H1 (cell line): Measurements from ENCODE around the gene RBBP6. TPM values are rescaled to one million over a fixed set of nuclear protein-coding genes. Genes with fewer than 3 reads are reported as not detected.

Experiments
- CTCF ChIA-PET: fragments of 300-600 bp; sonication (Branson Sonifier 250); formaldehyde crosslinking; loops from one replicate; lab custom pipeline; 2021; ENCODE audit not compliant: partially characterized antibody; lab: Charles Lee
- POLR2A ChIA-PET: fragments of 300-600 bp; sonication (Branson Sonifier 250); formaldehyde crosslinking; loops from one replicate; lab custom pipeline; 2021; ENCODE audit warnings: inconsistent platforms; ENCODE audit not compliant: partially characterized antibody; lab: Charles Lee
- DNase-seq, 2 experiments: peaks; one replicate each; pipeline versions ENCODE4 v3.0.0 to v3.0.0-alpha.2; 2010 to 2022; ENCODE audit warnings: low spot score in 2 of 2, low read depth in 1 of 2, mixed read lengths in 1 of 2
- FAIRE-seq: peaks from 2 replicates; lab custom pipeline; 2011; peaks lifted over from hg19 to GRCh38; lab: Jason Lieb, UNC
- H2AFZ ChIP-seq: 2 replicates; pipeline ENCODE4 v1.8.1; 2012; ENCODE audit warnings: low read length, inconsistent platforms
- H2AK5ac ChIP-seq: 2 replicates; pipeline ENCODE4 v1.6.1; 2013; ENCODE audit warnings: low read depth, low read length
- H2BK120ac ChIP-seq: replicated peaks from 2 replicates; pipeline ENCODE3; 2013; ENCODE audit warnings: low read depth, low read length, inconsistent platforms
- H2BK12ac ChIP-seq: 2 replicates; pipeline ENCODE4 v1.6.1; 2013; ENCODE audit warnings: low read depth, low read length
- H2BK15ac ChIP-seq: 2 replicates; pipeline ENCODE4 v1.6.1; 2013; ENCODE audit warnings: low read length
- H2BK20ac ChIP-seq: 2 replicates; pipeline ENCODE4 v1.6.1; 2013; ENCODE audit warnings: low read length
- H2BK5ac ChIP-seq: 2 replicates; pipeline ENCODE4 v1.6.1; 2013; ENCODE audit warnings: low read depth, low read length
- H3K14ac ChIP-seq: 2 replicates; pipeline ENCODE4 v1.6.1; 2013; ENCODE audit warnings: inconsistent platforms; ENCODE audit not compliant: insufficient read length
- H3K18ac ChIP-seq: 2 replicates; pipeline ENCODE4 v1.6.1; 2013; ENCODE audit warnings: low read length; ENCODE audit errors: extremely low read depth
- H3K23ac ChIP-seq: 2 replicates; pipeline ENCODE4 v1.6.1; 2013; ENCODE audit warnings: inconsistent platforms; ENCODE audit not compliant: insufficient read length
- H3K23me2 ChIP-seq: 2 replicates; pipeline ENCODE4 v1.6.1; 2013; ENCODE audit warnings: low read depth, low read length
- H3K27ac ChIP-seq: 2 replicates; pipeline ENCODE4 v1.6.1; 2011; ENCODE audit warnings: low read depth, low read length, inconsistent platforms
- H3K27me3 ChIP-seq, 4 experiments: replicated peaks in 1 of 4; 1 replicate in 1 of 4; 2 replicates in 3 of 4; pipeline versions ENCODE4 v1.6.1 to v1.8.1; 2011 to 2013; ENCODE audit warnings: low read length in 3 of 4, mild to moderate bottlenecking in 3 of 4, inconsistent platforms in 2 of 4, mixed read lengths in 2 of 4, moderate library complexity in 1 of 4; ENCODE audit not compliant: control insufficient read depth in 3 of 4, insufficient read depth in 3 of 4; ENCODE audit errors: extremely low read depth in 1 of 4
- H3K36me3 ChIP-seq, 4 experiments: 2 replicates each; pipeline versions ENCODE4 v1.6.1 to v1.8.1; 2011 to 2013; ENCODE audit warnings: mild to moderate bottlenecking in 4 of 4, low read length in 3 of 4, moderate library complexity in 2 of 4, control low read depth in 1 of 4, inconsistent platforms in 1 of 4; ENCODE audit not compliant: insufficient read depth in 4 of 4, control insufficient read depth in 2 of 4
- H3K4ac ChIP-seq: replicated peaks from 2 replicates; pipeline ENCODE3; 2013; ENCODE audit warnings: low read length, low read depth, mixed read lengths, inconsistent platforms; ENCODE audit not compliant: insufficient read length
- H3K4me1 ChIP-seq, 4 experiments: replicated peaks in 1 of 4; 1 replicate in 1 of 4; 2 replicates in 3 of 4; pipeline versions ENCODE4 v1.6.1 to v1.8.1; 2011 to 2013; ENCODE audit warnings: low read length in 3 of 4, inconsistent platforms in 2 of 4, mixed read lengths in 1 of 4; ENCODE audit not compliant: insufficient read depth in 4 of 4, control insufficient read depth in 3 of 4
- H3K4me2 ChIP-seq, 2 experiments: 2 replicates each; pipeline versions ENCODE4 v1.6.1 to v1.8.1; 2011 to 2013; ENCODE audit warnings: low read depth in 2 of 2, low read length in 2 of 2, control low read depth in 1 of 2, inconsistent platforms in 1 of 2, mild to moderate bottlenecking in 1 of 2; ENCODE audit not compliant: insufficient read depth in 1 of 2
- H3K4me3 ChIP-seq, 4 experiments: fragments of 200-600, 300-600 bp in 1 of 4; sonication (generic), shearing (Covaris generic), sonication (Bioruptor Twin) in 1 of 4; 2 replicates each; pipeline versions ENCODE4 v1.5.1 to v1.8.1; 2011 to 2016; ENCODE audit warnings: low read length in 4 of 4, low read depth in 3 of 4, control low read depth in 2 of 4, inconsistent platforms in 2 of 4, mild to moderate bottlenecking in 2 of 4, mixed read lengths in 1 of 4, moderate library complexity in 1 of 4; ENCODE audit not compliant: insufficient read depth in 2 of 4; ENCODE audit errors: extremely low read depth in 1 of 4
- H3K56ac ChIP-seq: replicated peaks from 2 replicates; pipeline ENCODE3; 2013; ENCODE audit warnings: low read depth, mild to moderate bottlenecking, mixed read lengths, low read length, inconsistent platforms; ENCODE audit not compliant: insufficient read length
- H3K79me1 ChIP-seq: 2 replicates; pipeline ENCODE4 v1.6.1; 2013; ENCODE audit warnings: low read depth, low read length, control low read depth
- H3K79me2 ChIP-seq, 2 experiments: 2 replicates each; pipeline versions ENCODE4 v1.6.1 to v1.8.1; 2012 to 2013; ENCODE audit warnings: low read length in 2 of 2, mild to moderate bottlenecking in 2 of 2, inconsistent platforms in 1 of 2; ENCODE audit not compliant: insufficient read depth in 2 of 2, control insufficient read depth in 1 of 2
- H3K9ac ChIP-seq, 4 experiments: replicated peaks in 1 of 4; 1 replicate in 1 of 4; 2 replicates in 3 of 4; pipeline versions ENCODE4 v1.6.1 to v1.8.1; 2011 to 2013; ENCODE audit warnings: low read depth in 3 of 4, low read length in 3 of 4, control low read depth in 2 of 4, mild to moderate bottlenecking in 2 of 4, moderate library complexity in 2 of 4, inconsistent platforms in 1 of 4; ENCODE audit errors: extremely low read depth in 1 of 4
- H3K9me3 ChIP-seq, 2 experiments: 2 replicates each; pipeline versions ENCODE4 v1.6.1 to v1.8.1; 2012 to 2013; ENCODE audit warnings: mild to moderate bottlenecking in 2 of 2, moderate library complexity in 2 of 2, control low read depth in 1 of 2, inconsistent platforms in 1 of 2, low read depth in 1 of 2, low read length in 1 of 2, mixed read lengths in 1 of 2; ENCODE audit not compliant: insufficient read depth in 2 of 2
- H4K20me1 ChIP-seq, 2 experiments: replicated peaks in 1 of 2; 2 replicates each; pipeline versions ENCODE3 to v1.8.1; 2011 to 2013; ENCODE audit warnings: inconsistent platforms in 2 of 2, low read length in 2 of 2, mild to moderate bottlenecking in 1 of 2; ENCODE audit not compliant: insufficient read depth in 2 of 2, control insufficient read depth in 1 of 2
- H4K5ac ChIP-seq: 2 replicates; pipeline ENCODE4 v1.6.1; 2013; ENCODE audit warnings: low read length, low read depth, mixed read lengths, inconsistent platforms; ENCODE audit not compliant: insufficient read length
- H4K8ac ChIP-seq: 2 replicates; pipeline ENCODE4 v1.8.0; 2013; ENCODE audit warnings: mild to moderate bottlenecking, moderate library complexity, low read length, inconsistent platforms; ENCODE audit not compliant: insufficient read depth; ENCODE audit errors: extremely low read depth
- H4K91ac ChIP-seq: replicated peaks from 2 replicates; pipeline ENCODE3; 2013; ENCODE audit warnings: low read length, mixed read lengths, inconsistent platforms; ENCODE audit not compliant: insufficient read length
- CHD1 ChIP-seq: IDR thresholded peaks from 2 replicates; pipeline ENCODE4 v1.6.1; 2012; ENCODE audit warnings: low read depth, low read length, improper control_type of control experiment
- KDM4A ChIP-seq: IDR thresholded peaks from one replicate; pipeline ENCODE4 v1.7.1; 2012; ENCODE audit warnings: low read depth, mild to moderate bottlenecking, moderate library complexity, low read length, inconsistent platforms; ENCODE audit not compliant: severe bottlenecking
- PHF8 ChIP-seq: fragments of 200-600 bp; sonication (generic); conservative IDR thresholded peaks from 2 replicates; pipeline ENCODE4 v1.7.1; 2012; ENCODE audit warnings: low read depth, mild to moderate bottlenecking, inconsistent platforms, low read length, moderate library complexity
- POLR2AphosphoS5 ChIP-seq: IDR thresholded peaks from 2 replicates; pipeline ENCODE4 v1.6.1; 2011; ENCODE audit warnings: low read depth, low read length
- SIN3A ChIP-seq, 2 experiments: IDR thresholded peaks in 1 of 2; conservative IDR thresholded peaks in 1 of 2; 2 replicates each; pipeline ENCODE4 v1.6.1; 2011 to 2012; ENCODE audit warnings: low read length in 2 of 2, improper control_type of control experiment in 1 of 2, low read depth in 1 of 2, mild to moderate bottlenecking in 1 of 2
- SRF ChIP-seq: IDR thresholded peaks from 2 replicates; pipeline ENCODE4 v1.6.1; 2011; ENCODE audit warnings: mild to moderate bottlenecking, low read depth, low read length, moderate library complexity
- WGBS, 2 experiments: shearing (Covaris generic) in 1 of 2; methylation state at CpG; one replicate each; pipeline versions ENCODE4 v1.1.6 to v1.1.7; 2013 to 2015; ENCODE audit warnings: low lambda C conversion rate in 2 of 2, mixed read lengths in 2 of 2, inconsistent platforms in 1 of 2, low coverage in 1 of 2, missing lambda C conversion rate in 1 of 2; ENCODE audit not compliant: insufficient replicate concordance in 2 of 2, insufficient coverage in 1 of 2, insufficient read length in 1 of 2; ENCODE audit errors: extremely low coverage in 1 of 2, missing lambda C conversion rate in 1 of 2; 5-methylcytosine and 5-hydroxymethylcytosine counted together
- polyA plus RNA-seq, 7 experiments: library from polyadenylated mRNA; depleted of rRNA in 3 of 7; stranded (reverse) in 5 of 7; unstranded in 2 of 7; fragments of >200 nt in 5 of 7; fragments of 200-250 nt in 2 of 7; gene quantifications; 1 replicate in 5 of 7; 2 replicates in 1 of 7; 4 replicates in 1 of 7; pipeline versions ENCODE4 v1.2.1 to v1.2.3, GENCODE V29; 2011 to 2013; ENCODE audit warnings: missing spikeins in 2 of 7, mixed read lengths in 2 of 7
- total RNA-seq: library from RNA; stranded (reverse); fragmentation: NEBNext Ultra II Directional; extraction: Animal tissue kit (Norgen Biotek cat#: 25700); gene quantifications from 2 replicates; pipeline ENCODE4 v1.2.1, GENCODE V29; 2021

Gene RBBP6
- total and polyA plus RNA-seq, 2 of the 8 experiments (the other 6 are each of a cell fraction or from before 2014, with no cell fraction given): 22.5 to 54.5 TPM

DNA sequence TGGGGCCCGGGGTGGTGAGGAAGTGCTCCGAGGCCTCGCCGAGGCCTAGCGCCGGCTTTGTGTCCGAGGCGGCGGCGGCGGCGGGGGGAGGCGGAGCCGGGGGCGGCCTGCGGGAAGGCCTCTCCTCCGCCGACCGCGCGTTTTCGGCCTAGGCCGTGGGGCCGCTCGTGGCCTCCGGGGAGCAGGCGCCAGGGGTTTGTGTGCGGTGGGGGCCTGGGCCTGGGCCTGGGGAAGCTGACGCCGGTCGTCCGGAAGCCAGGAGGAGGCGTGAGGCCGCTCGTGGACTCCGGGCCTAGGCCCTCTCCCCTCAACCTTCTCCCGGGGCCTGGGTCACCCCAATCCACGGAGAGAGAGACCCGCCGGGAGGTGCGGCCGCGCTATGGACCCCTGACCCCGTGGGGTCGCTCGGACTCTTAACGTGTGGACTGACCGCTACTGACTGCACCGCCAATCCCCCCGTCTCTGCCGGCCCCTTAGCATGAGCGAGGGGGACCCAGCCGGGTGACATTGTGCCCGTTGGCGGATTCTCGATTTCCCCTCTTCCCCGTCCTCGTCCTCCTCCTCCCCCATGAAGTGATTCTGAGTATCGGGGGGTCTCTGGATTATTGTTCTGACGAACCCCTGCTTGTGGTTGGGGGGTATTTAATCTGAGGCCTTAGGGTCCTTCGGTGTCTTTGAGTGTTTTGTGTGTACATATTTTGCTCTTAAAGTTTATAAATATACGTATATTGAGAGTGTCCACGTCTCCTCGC, 660 bp downstream of the RBBP6 start:
- peaks cover 23 to 52% of the 10 kb centered on the region in 2 experiments for H3K79me2 ChIP-seq
- TF ChIP-seq PHF8: peak; percentile 49; the same call in 1 of the 2 replicates
- no peak; the same call in 1 of the 2 replicates for TF ChIP-seq POLR2AphosphoS5
- 0 out of 4 replicates have a peak, but pooled peaks of 1 of the 2 experiments have one; percentile 4 for TF ChIP-seq SIN3A (conservative IDR thresholded peaks at IDR 0.05 in 1 of 2, IDR thresholded peaks at IDR 0.05 in 1 of 2; ENCODE audit: low read depth in 1 of 2, low read length in 2 of 2)
- no peak for TF ChIP-seq SRF
- TF ChIP-seq CHD1: peak; percentile 61; the same call in 1 of the 2 replicates
- peak; percentile 30 for TF ChIP-seq KDM4A
- no peaks in the 10 kb centered on the region; a peak in 1 of 4 replicates for H3K9me3 ChIP-seq
- no peak overlapping the region for H3K14ac ChIP-seq
- H4K8ac ChIP-seq: peak overlapping the region; percentile 96; the same call in 1 of the 2 replicates
- H2BK12ac ChIP-seq: no peak overlapping the region
- peak overlapping the region; percentile 76 to 80 for H3K4me2 ChIP-seq
- no peak overlapping the region for H2AFZ ChIP-seq
- H2AK5ac ChIP-seq: no peak overlapping the region
- peaks cover 2 to 7% of the 10 kb centered on the region in 2 experiments for H4K20me1 ChIP-seq
- no peak overlapping the region for H2BK15ac ChIP-seq
- H3K18ac ChIP-seq: peak overlapping the region; percentile 71
- no peak for FAIRE-seq
- H3K23me2 ChIP-seq: peaks cover 11% of the 10 kb centered on the region; the same call in 1 of the 2 replicates
- H2BK120ac ChIP-seq: no peak overlapping the region
- peak overlapping the region; percentile 74 to 97 (median 94) for H3K9ac ChIP-seq
- ChIA-PET CTCF (no interaction called here), POLR2A (interaction anchor here (1.0 to 1.9 kb wide), 7 partner anchors 10 to 144 kb away, joined by 3 to 7 read pairs (median 6); no protein-coding TSS in a partner anchor)
- WGBS, 2 experiments: 0% methylated on average over 22 of the region's 64 CpGs; no CpG with 5 or more reads in 1 of the 2 experiments
- H3K4ac ChIP-seq: no peak overlapping the region
- H2BK5ac ChIP-seq: peak overlapping the region; percentile 86
- H3K36me3 ChIP-seq: no peaks in the 10 kb centered on the region
- H3K23ac ChIP-seq: no peak overlapping the region
- DNase-seq: no peak
- peak overlapping the region; percentile 65 for H3K56ac ChIP-seq
- no peaks in the 10 kb centered on the region for H3K27me3 ChIP-seq
- no peak overlapping the region for H2BK20ac ChIP-seq
- peak overlapping the region; percentile 2 for H4K91ac ChIP-seq
- H3K4me1 ChIP-seq: 0 out of 7 replicates have a peak, but pooled peaks cover 0 to 2% (median 0%) of the 10 kb centered on the region in 4 experiments
- H4K5ac ChIP-seq: peak overlapping the region; percentile 20
- H3K79me1 ChIP-seq: 0 out of 2 replicates have a peak, but pooled peaks cover 2% of the 10 kb centered on the region
- H3K4me3 ChIP-seq: peak overlapping the region; percentile 71 to 96 (median 94)
- peak overlapping the region; percentile 97 for H3K27ac ChIP-seq
